GM23338 (cell line): Measurements from ENCODE around the gene MAP3K4. TPM values are rescaled to one million over a fixed set of nuclear protein-coding genes. Genes with fewer than 3 reads are reported as not detected.

Source experiments
- ATAC-seq: fragments of 200-7000 bp; cut with Tn5 transposase; 3 replicates; pipeline ENCODE4 v1.9.1; 2020
- DNase-seq: peaks from one replicate; pipeline ENCODE4 v3.0.0-alpha.2; 2015; ENCODE audit warnings: low spot score
- H2AFZ ChIP-seq: fragments of 200-600 bp; sonication (generic); 2 replicates; pipeline ENCODE4 v1.8.0; 2016; ENCODE audit warnings: antibody characterized with exemption, mild to moderate bottlenecking, moderate library complexity
- H3F3A ChIP-seq: fragments of 200-600 bp; sonication (generic); replicated peaks from 2 replicates; pipeline ENCODE4 v1.8.0; 2017; ENCODE audit warnings: antibody characterized with exemption, mixed run types, low read depth
- H3K27ac ChIP-seq: fragments of 200-600 bp; sonication (generic); 2 replicates; pipeline ENCODE4 v1.6.1; 2016; ENCODE audit warnings: low read depth
- H3K27me3 ChIP-seq: fragments of 200-600 bp; sonication (generic); 2 replicates; pipeline ENCODE4 v1.8.0; 2016; ENCODE audit warnings: mild to moderate bottlenecking, mixed run types, moderate library complexity; ENCODE audit not compliant: insufficient read depth
- H3K36me3 ChIP-seq: fragments of 200-600 bp; sonication (generic); 2 replicates; pipeline ENCODE4 v1.8.0; 2016; ENCODE audit warnings: mild to moderate bottlenecking; ENCODE audit not compliant: insufficient read depth
- H3K4me1 ChIP-seq: fragments of 200-600 bp; sonication (generic); 2 replicates; pipeline ENCODE4 v1.8.0; 2016; ENCODE audit warnings: mild to moderate bottlenecking, moderate library complexity; ENCODE audit not compliant: insufficient read depth
- H3K4me2 ChIP-seq: fragments of 200-600 bp; sonication (generic); 2 replicates; pipeline ENCODE4 v1.7.1; 2017; ENCODE audit warnings: mixed run types
- H3K4me3 ChIP-seq: fragments of 200-600 bp; sonication (generic); 2 replicates; pipeline ENCODE4 v1.6.1; 2016; ENCODE audit warnings: mixed run types
- H3K79me2 ChIP-seq: fragments of 200-600 bp; sonication (generic); replicated peaks from 2 replicates; pipeline ENCODE4 v1.8.0; 2017; ENCODE audit warnings: mild to moderate bottlenecking; ENCODE audit not compliant: insufficient read depth
- H3K9me2 ChIP-seq: fragments of 200-600 bp; sonication (generic); 2 replicates; pipeline ENCODE4 v1.8.0; 2017; ENCODE audit not compliant: insufficient read depth
- H4K20me1 ChIP-seq: fragments of 200-600 bp; sonication (generic); replicated peaks from 2 replicates; pipeline ENCODE4 v1.8.0; 2017; ENCODE audit warnings: mild to moderate bottlenecking; ENCODE audit not compliant: insufficient read depth
- H3K27ac Mint-ChIP-seq: 2 replicates; pipeline ENCODE4 v1.8.0; 2020; ENCODE audit warnings: inconsistent platforms, mild to moderate bottlenecking, moderate library complexity, mixed read lengths
- H3K27me3 Mint-ChIP-seq: 3 replicates; pipeline ENCODE4 v1.8.0; 2022; ENCODE audit warnings: low read depth, mild to moderate bottlenecking, moderate library complexity, mixed read lengths, inconsistent platforms; ENCODE audit not compliant: insufficient read depth, poor library complexity
- H3K36me3 Mint-ChIP-seq: 3 replicates; pipeline ENCODE4 v1.8.0; 2021; ENCODE audit warnings: low read depth, mild to moderate bottlenecking, inconsistent platforms, moderate library complexity, mixed read lengths
- H3K4me1 Mint-ChIP-seq: 3 replicates; pipeline ENCODE4 v1.8.0; 2020; ENCODE audit warnings: mild to moderate bottlenecking, inconsistent platforms, mixed read lengths
- H3K4me3 Mint-ChIP-seq: 3 replicates; pipeline ENCODE4 v1.8.0; 2021; ENCODE audit warnings: moderate library complexity, mild to moderate bottlenecking, inconsistent platforms, mixed read lengths
- H3K9me3 Mint-ChIP-seq: 3 replicates; pipeline ENCODE4 v1.8.0; 2020; ENCODE audit warnings: moderate library complexity, mild to moderate bottlenecking, inconsistent platforms, mixed read lengths
- CREB1 ChIP-seq: fragments of 250-450 bp; sonication (Bioruptor Pico); IDR thresholded peaks from 2 replicates; pipeline ENCODE4 v1.5.0; 2020; ENCODE audit warnings: low read depth, mild to moderate bottlenecking, moderate library complexity
- NANOG ChIP-seq: IDR thresholded peaks from 2 replicates; pipeline ENCODE4 v1.6.1; 2016; ENCODE audit warnings: antibody characterized with exemption, borderline replicate concordance
- POLR2AphosphoS5 ChIP-seq: IDR thresholded peaks from 2 replicates; pipeline ENCODE4 v1.6.1; 2016; ENCODE audit warnings: antibody characterized with exemption, low read depth
- ZNF114 ChIP-seq: fragments of 250-450 bp; sonication (Bioruptor Pico); IDR thresholded peaks from 2 replicates; pipeline ENCODE4 v1.5.0; 2020; ENCODE audit warnings: mild to moderate bottlenecking, moderate library complexity
- ZNF331 ChIP-seq: fragments of 250-450 bp; sonication (Bioruptor Pico); IDR thresholded peaks from 2 replicates; pipeline ENCODE4 v1.5.0; 2020; ENCODE audit warnings: low read depth, mild to moderate bottlenecking, moderate library complexity
- polyA plus RNA-seq: library from polyadenylated mRNA; unstranded; fragments of >200 nt; fragmentation: Nextera tagmentation; extraction: Ambion mirVana; gene quantifications from 2 replicates; pipeline ENCODE4 v1.2.1, GENCODE V29; 2016
- total RNA-seq: library from RNA; depleted of rRNA; stranded (reverse); fragments of >200 nt; shearing (Covaris generic); gene quantifications from 2 replicates; pipeline ENCODE4 v1.2.3, GENCODE V29; 2014
- TF ChIP-seq, protein P1 (sequence below): fragments of 250-450 bp; sonication (Bioruptor Pico); IDR thresholded peaks from 2 replicates; pipeline ENCODE4 v1.5.0; 2020; ENCODE audit warnings: mild to moderate bottlenecking, moderate library complexity
- TF ChIP-seq, protein P2 (sequence below): IDR thresholded peaks from 2 replicates; pipeline ENCODE4 v1.6.1; 2016; ENCODE audit warnings: antibody characterized with exemption
- TF ChIP-seq, protein P3 (sequence below), 2 experiments: fragments of 200-600 bp in 1 of 2; sonication (generic) in 1 of 2; conservative IDR thresholded peaks; 2 replicates each; pipeline versions ENCODE4 v1.5.1 to v1.6.1; 2016 to 2017; ENCODE audit warnings: antibody characterized with exemption in 2 of 2, low read depth in 2 of 2, mild to moderate bottlenecking in 2 of 2, moderate library complexity in 1 of 2

The MAP3K4 gene
- total and polyA plus RNA-seq, 2 experiments from 2014 or later = 44.4 to 48.8 TPM

DNA sequence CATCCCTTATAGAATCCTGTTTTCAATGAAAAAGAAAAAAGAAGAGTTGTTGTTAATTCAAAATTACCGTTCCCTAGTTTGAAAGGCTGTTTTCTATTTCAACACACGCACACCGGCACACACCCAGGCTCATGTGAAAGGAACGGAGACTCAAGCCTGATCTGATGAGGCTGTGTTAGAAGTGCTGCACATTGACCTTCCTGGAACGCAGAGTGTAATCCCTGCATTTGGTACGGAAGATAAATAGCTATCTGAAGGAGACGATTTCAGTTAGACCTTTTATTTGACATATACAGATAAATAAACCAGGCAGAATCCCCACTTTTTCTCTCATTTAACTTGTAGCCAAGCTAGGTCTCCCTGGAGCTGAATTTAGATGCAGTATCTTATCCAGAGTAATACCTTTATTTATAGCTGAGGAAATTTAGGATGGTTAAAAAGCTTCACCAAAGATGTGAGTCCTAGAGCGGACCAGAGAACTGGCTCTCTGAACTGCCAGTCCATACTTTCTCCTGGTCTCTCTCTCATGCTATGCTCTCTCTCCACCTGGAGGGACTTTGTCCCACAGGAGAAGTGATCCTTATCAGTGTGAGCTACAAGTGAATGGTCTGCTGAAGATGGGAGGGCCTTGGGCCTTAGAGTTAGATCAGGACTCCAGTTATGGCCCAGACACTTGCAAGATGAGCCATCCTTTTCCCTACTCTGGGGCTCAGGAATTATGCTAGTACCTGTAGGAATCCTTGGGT lies 30.6 kb downstream of the MAP3K4 start:
- Mint-ChIP-seq H3K4me3 (no peak overlapping the region), H3K4me1 (peaks cover 22% of the 10 kb centered on the region), H3K36me3 (peaks cover 5% of the 10 kb centered on the region; the same call in 2 of the 3 replicates), H3K27ac (no peak overlapping the region), H3K9me3 (no peaks in the 10 kb centered on the region; the same call in 2 of the 3 replicates), H3K27me3 (peaks cover 4% of the 10 kb centered on the region)
- TF ChIP-seq, protein P1, sequence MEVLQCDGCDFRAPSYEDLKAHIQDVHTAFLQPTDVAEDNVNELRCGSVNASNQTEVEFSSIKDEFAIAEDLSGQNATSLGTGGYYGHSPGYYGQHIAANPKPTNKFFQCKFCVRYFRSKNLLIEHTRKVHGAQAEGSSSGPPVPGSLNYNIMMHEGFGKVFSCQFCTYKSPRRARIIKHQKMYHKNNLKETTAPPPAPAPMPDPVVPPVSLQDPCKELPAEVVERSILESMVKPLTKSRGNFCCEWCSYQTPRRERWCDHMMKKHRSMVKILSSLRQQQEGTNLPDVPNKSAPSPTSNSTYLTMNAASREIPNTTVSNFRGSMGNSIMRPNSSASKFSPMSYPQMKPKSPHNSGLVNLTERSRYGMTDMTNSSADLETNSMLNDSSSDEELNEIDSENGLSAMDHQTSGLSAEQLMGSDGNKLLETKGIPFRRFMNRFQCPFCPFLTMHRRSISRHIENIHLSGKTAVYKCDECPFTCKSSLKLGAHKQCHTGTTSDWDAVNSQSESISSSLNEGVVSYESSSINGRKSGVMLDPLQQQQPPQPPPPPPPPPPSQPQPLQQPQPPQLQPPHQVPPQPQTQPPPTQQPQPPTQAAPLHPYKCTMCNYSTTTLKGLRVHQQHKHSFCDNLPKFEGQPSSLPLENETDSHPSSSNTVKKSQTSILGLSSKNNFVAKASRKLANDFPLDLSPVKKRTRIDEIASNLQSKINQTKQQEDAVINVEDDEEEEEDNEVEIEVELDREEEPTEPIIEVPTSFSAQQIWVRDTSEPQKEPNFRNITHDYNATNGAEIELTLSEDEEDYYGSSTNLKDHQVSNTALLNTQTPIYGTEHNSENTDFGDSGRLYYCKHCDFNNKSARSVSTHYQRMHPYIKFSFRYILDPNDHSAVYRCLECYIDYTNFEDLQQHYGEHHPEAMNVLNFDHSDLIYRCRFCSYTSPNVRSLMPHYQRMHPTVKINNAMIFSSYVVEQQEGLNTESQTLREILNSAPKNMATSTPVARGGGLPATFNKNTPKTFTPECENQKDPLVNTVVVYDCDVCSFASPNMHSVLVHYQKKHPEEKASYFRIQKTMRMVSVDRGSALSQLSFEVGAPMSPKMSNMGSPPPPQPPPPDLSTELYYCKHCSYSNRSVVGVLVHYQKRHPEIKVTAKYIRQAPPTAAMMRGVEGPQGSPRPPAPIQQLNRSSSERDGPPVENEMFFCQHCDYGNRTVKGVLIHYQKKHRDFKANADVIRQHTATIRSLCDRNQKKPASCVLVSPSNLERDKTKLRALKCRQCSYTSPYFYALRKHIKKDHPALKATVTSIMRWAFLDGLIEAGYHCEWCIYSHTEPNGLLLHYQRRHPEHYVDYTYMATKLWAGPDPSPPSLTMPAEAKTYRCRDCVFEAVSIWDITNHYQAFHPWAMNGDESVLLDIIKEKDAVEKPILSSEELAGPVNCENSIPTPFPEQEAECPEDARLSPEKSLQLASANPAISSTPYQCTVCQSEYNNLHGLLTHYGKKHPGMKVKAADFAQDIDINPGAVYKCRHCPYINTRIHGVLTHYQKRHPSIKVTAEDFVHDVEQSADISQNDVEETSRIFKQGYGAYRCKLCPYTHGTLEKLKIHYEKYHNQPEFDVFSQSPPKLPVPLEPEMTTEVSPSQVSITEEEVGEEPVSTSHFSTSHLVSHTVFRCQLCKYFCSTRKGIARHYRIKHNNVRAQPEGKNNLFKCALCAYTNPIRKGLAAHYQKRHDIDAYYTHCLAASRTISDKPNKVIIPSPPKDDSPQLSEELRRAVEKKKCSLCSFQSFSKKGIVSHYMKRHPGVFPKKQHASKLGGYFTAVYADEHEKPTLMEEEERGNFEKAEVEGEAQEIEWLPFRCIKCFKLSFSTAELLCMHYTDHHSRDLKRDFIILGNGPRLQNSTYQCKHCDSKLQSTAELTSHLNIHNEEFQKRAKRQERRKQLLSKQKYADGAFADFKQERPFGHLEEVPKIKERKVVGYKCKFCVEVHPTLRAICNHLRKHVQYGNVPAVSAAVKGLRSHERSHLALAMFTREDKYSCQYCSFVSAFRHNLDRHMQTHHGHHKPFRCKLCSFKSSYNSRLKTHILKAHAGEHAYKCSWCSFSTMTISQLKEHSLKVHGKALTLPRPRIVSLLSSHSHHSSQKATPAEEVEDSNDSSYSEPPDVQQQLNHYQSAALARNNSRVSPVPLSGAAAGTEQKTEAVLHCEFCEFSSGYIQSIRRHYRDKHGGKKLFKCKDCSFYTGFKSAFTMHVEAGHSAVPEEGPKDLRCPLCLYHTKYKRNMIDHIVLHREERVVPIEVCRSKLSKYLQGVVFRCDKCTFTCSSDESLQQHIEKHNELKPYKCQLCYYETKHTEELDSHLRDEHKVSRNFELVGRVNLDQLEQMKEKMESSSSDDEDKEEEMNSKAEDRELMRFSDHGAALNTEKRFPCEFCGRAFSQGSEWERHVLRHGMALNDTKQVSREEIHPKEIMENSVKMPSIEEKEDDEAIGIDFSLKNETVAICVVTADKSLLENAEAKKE (CRISPR knock-in tag) = no peak
- no peak for TF ChIP-seq CREB1 (CRISPR knock-in tag)
- no peak for TF ChIP-seq ZNF114 (CRISPR knock-in tag)
- Histone ChIP-seq H3K4me3 (no peak overlapping the region), H3K9me2 (no peaks in the 10 kb centered on the region), H3K79me2 (peaks cover 95% of the 10 kb centered on the region), H3K4me2 (no peak overlapping the region), H3K36me3 (no peaks in the 10 kb centered on the region), H3F3A (no peaks in the 10 kb centered on the region), H4K20me1 (peaks cover 10% of the 10 kb centered on the region; the same call in 1 of the 2 replicates), H3K4me1 (0 out of 2 replicates have a peak, but pooled peaks cover 4% of the 10 kb centered on the region), H3K27me3 (no peaks in the 10 kb centered on the region), H3K27ac (no peak overlapping the region), H2AFZ (no peak overlapping the region)
- no peak for DNase-seq
- ATAC-seq = no peak

DNA sequence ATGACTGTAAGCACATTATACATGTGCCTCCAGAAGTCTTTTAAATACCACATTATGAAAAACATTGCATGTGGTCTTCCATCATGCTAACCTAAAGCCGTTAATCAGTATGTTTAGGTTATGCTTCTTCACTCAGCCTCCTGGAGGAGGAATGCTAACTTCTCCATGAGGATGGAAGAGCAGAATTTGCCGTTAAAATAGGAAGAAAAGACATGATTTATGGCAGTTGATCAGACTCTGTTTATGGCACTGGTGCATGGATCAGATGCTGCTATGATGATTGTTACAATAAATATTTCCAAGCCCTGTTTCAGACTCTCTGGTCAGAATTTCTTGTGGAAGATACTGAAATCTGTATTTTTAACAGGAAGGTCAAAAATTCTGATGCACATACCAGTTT lies 31.7 kb downstream of the MAP3K4 start:
- no peak for ATAC-seq
- Mint-ChIP-seq H3K36me3 (peaks cover 5% of the 10 kb centered on the region; the same call in 2 of the 3 replicates), H3K4me1 (peaks cover 18% of the 10 kb centered on the region), H3K9me3 (no peaks in the 10 kb centered on the region; the same call in 2 of the 3 replicates), H3K27me3 (peaks cover 4% of the 10 kb centered on the region), H3K27ac (no peak overlapping the region), H3K4me3 (no peak overlapping the region)
- no peak for DNase-seq
- no peak overlapping the region for H3K4me3 ChIP-seq
- no peaks in the 10 kb centered on the region for H3K36me3 ChIP-seq
- peaks cover 10% of the 10 kb centered on the region; the same call in 1 of the 2 replicates for H4K20me1 ChIP-seq
- no peaks in the 10 kb centered on the region for H3K27me3 ChIP-seq
- peaks cover 95% of the 10 kb centered on the region for H3K79me2 ChIP-seq
- H3K4me2 ChIP-seq = no peak overlapping the region
- no peaks in the 10 kb centered on the region for H3F3A ChIP-seq
- no peak overlapping the region for H3K27ac ChIP-seq
- 0 out of 2 replicates have a peak, but pooled peaks cover 4% of the 10 kb centered on the region for H3K4me1 ChIP-seq
- no peaks in the 10 kb centered on the region for H3K9me2 ChIP-seq
- no peak overlapping the region for H2AFZ ChIP-seq
- TF ChIP-seq ZNF114 (CRISPR knock-in tag) (no peak), NANOG (no peak), ZNF331 (CRISPR knock-in tag) (no peak), POLR2AphosphoS5 (no peak)
- TF ChIP-seq, protein P2, sequence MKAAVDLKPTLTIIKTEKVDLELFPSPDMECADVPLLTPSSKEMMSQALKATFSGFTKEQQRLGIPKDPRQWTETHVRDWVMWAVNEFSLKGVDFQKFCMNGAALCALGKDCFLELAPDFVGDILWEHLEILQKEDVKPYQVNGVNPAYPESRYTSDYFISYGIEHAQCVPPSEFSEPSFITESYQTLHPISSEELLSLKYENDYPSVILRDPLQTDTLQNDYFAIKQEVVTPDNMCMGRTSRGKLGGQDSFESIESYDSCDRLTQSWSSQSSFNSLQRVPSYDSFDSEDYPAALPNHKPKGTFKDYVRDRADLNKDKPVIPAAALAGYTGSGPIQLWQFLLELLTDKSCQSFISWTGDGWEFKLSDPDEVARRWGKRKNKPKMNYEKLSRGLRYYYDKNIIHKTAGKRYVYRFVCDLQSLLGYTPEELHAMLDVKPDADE = no peak
- TF ChIP-seq, protein P3, sequence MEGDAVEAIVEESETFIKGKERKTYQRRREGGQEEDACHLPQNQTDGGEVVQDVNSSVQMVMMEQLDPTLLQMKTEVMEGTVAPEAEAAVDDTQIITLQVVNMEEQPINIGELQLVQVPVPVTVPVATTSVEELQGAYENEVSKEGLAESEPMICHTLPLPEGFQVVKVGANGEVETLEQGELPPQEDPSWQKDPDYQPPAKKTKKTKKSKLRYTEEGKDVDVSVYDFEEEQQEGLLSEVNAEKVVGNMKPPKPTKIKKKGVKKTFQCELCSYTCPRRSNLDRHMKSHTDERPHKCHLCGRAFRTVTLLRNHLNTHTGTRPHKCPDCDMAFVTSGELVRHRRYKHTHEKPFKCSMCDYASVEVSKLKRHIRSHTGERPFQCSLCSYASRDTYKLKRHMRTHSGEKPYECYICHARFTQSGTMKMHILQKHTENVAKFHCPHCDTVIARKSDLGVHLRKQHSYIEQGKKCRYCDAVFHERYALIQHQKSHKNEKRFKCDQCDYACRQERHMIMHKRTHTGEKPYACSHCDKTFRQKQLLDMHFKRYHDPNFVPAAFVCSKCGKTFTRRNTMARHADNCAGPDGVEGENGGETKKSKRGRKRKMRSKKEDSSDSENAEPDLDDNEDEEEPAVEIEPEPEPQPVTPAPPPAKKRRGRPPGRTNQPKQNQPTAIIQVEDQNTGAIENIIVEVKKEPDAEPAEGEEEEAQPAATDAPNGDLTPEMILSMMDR (conservative IDR thresholded peaks at IDR 0.05; ENCODE audit: low read depth in 2 of 2) = no peak
